ENCODE results near the gene EFTUD2. TPM values are rescaled to one million over a fixed set of nuclear protein-coding genes. Genes with fewer than 3 reads are reported as not detected.
A peak's percentile ranks its signal among the peaks of the same experiment; 100 is the strongest.

Gene EFTUD2
- total and polyA plus RNA-seq, 2 of the 13 experiments (the other 11 are each of a cell fraction or from before 2014, with no cell fraction given) = 111 to 137 TPM

DNA sequence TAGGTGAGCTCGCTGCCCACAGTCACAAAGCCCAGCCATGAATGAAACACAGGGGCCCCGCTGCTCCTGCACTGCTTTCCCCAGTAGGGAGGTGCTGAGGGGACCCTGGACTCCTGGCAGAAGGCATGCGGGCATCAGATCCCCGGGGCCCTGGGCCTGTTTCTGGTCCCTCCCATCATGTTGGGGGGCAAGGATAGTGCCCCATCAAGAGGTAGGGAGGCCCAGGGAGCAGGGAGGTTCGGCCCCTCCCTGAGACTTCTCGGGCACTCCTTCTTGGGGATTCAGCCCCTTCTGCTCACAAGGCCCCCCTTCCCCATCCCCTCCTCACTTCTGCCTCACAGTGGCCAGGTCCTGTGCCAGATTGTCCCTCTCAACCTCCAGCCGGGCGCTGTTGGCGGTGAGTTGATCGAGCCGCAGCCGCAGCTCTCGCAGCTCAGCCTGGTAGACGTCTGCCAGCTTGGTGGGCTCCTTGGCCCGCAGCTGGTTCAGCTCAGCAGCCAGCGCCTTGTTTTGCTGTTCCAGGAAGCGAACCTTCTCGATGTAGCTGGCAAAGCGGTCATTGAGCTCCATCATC is 15.5 kb upstream of the EFTUD2 start:
- Histone ChIP-seq H2AFZ (ENCODE audit: low read length) (no peak overlapping the region), H3K9ac (ENCODE audit: insufficient read depth, low read depth, low read length) (no peak overlapping the region), H3K27ac (ENCODE audit: extremely low read length, insufficient read depth, low read length) (no peak overlapping the region), H3K4me3 (replicated peaks in 1 of 3; ENCODE audit: insufficient read depth in 1 of 3, low read depth in 2 of 3, low read length in 3 of 3) (no peak overlapping the region), H3K79me2 (ENCODE audit: insufficient read depth, low read length) (no peaks in the 10 kb centered on the region), H3K4me2 (ENCODE audit: low read depth, low read length) (no peak overlapping the region), H3K9me3 (ENCODE audit: low read length) (no peaks in the 10 kb centered on the region), H3K36me3 (replicated peaks in 1 of 2; ENCODE audit: control insufficient read depth in 1 of 2, insufficient read depth in 2 of 2, low read length in 2 of 2) (no peaks in the 10 kb centered on the region), H3K4me1 (ENCODE audit: insufficient read depth, low read length) (peaks cover 62% of the 10 kb centered on the region), H3K27me3 (ENCODE audit: control insufficient read depth in 1 of 2, insufficient read depth in 2 of 2, low read length in 2 of 2) (peaks cover 8 to 37% of the 10 kb centered on the region in 2 experiments; a peak in 4 of 5 replicates), H4K20me1 (ENCODE audit: insufficient read depth, low read length) (no peaks in the 10 kb centered on the region)
- in situ Hi-C loops (cut with HindIII; ENCODE audit: extremely low pct_ligation_motif_present, low pct_unique_long_range_greater_than_20kb) = no loop called here
- TF ChIP-seq, protein P1, sequence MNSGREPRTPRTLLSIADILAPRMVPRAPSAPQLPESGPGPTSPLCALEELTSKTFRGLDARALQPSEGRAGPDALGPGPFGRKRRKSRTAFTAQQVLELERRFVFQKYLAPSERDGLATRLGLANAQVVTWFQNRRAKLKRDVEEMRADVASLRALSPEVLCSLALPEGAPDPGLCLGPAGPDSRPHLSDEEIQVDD (CRISPR knock-in tag; IDR thresholded peaks at IDR 0.05; ENCODE audit: borderline replicate concordance) = no peak
- TF ChIP-seq ZNF790 (CRISPR knock-in tag; IDR thresholded peaks at IDR 0.05; ENCODE audit: borderline replicate concordance) (no peak), CC2D1A (CRISPR knock-in tag; IDR thresholded peaks at IDR 0.05) (no peak), NR1H2 (CRISPR knock-in tag; IDR thresholded peaks at IDR 0.05; ENCODE audit: borderline replicate concordance, low read depth) (0 out of 2 replicates have a peak, but pooled peaks have one; percentile 48), NR2F6 (IDR thresholded peaks at IDR 0.05) (no peak), NR2F6 (CRISPR knock-in tag; IDR thresholded peaks at IDR 0.05) (no peak)
- TF ChIP-seq, protein P2, sequence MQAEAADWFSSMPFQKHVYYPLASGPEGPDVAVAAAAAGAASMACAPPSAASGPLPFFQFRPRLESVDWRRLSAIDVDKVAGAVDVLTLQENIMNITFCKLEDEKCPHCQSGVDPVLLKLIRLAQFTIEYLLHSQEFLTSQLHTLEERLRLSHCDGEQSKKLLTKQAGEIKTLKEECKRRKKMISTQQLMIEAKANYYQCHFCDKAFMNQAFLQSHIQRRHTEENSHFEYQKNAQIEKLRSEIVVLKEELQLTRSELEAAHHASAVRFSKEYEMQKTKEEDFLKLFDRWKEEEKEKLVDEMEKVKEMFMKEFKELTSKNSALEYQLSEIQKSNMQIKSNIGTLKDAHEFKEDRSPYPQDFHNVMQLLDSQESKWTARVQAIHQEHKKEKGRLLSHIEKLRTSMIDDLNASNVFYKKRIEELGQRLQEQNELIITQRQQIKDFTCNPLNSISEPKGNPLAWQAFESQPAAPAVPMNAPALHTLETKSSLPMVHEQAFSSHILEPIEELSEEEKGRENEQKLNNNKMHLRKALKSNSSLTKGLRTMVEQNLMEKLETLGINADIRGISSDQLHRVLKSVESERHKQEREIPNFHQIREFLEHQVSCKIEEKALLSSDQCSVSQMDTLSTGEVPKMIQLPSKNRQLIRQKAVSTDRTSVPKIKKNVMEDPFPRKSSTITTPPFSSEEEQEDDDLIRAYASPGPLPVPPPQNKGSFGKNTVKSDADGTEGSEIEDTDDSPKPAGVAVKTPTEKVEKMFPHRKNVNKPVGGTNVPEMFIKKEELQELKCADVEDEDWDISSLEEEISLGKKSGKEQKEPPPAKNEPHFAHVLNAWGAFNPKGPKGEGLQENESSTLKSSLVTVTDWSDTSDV (CRISPR knock-in tag; IDR thresholded peaks at IDR 0.05) = 0 out of 2 replicates have a peak, but pooled peaks have one; percentile 15
- DNase-seq (ENCODE audit: low spot score) (no peak), FAIRE-seq (no peak), ATAC-seq (no peak)
- no TSS peak for BruUV-seq (replicated peaks)
- intact Hi-C loops (cut with micrococcal nuclease; ENCODE audit: unreplicated experiment) = no loop called here
- ChIA-PET CTCF (ENCODE audit: low intra/inter-chr PET ratio, low total read pairs) (no interaction called here), POLR2A (interaction anchor here (1.6 kb wide), 1 partner anchor 8 kb away, joined by 3 read pairs; no protein-coding TSS in a partner anchor)
- 66% methylated on average over 19 of the region's 19 CpGs for WGBS (ENCODE audit: low lambda C conversion rate)
